Measurements from ENCODE around the gene CRISPLD2. TPM values are rescaled to one million over a fixed set of nuclear protein-coding genes. Genes with fewer than 3 reads are reported as not detected.
A peak's percentile ranks its signal among the peaks of the same experiment; 100 is the strongest.

The CRISPLD2 gene
- total and polyA plus RNA-seq, 2 donors (not counting 1 experiment from before 2014, with no cell fraction given): 37.0 to 96.2 TPM

- Histone ChIP-seq H3K27me3 (ENCODE audit: control insufficient read depth, insufficient read depth, low read length) (no peaks in the 10 kb centered on the region), H3K9me3 (ENCODE audit: control insufficient read depth, insufficient read depth, low read depth, low read length) (no peaks in the 10 kb centered on the region), H3K36me3 (ENCODE audit: control insufficient read depth, insufficient read depth, low read length) (peaks cover 4% of the 10 kb centered on the region), H2AFZ (ENCODE audit: low read length) (no peak overlapping the region), H3K79me2 (ENCODE audit: control insufficient read depth, insufficient read depth, low read length) (no peaks in the 10 kb centered on the region), H3K4me2 (ENCODE audit: extremely low read depth, insufficient read depth, low read length) (no peak overlapping the region), H3K9ac (ENCODE audit: insufficient read depth, low read length) (no peak overlapping the region), H3K27ac (ENCODE audit: insufficient read depth, low read length) (no peak overlapping the region), H3K4me3 (replicated peaks in 1 of 4; ENCODE audit: control extremely low read depth in 1 of 4, insufficient read depth in 1 of 4, low read depth in 3 of 4, low read length in 4 of 4) (no peak overlapping the region), H4K20me1 (ENCODE audit: control insufficient read depth, extremely low read depth, insufficient read depth, low read length) (no peaks in the 10 kb centered on the region), H3K4me1 (ENCODE audit: control insufficient read depth, extremely low read depth, insufficient read depth, low read length) (peaks cover 38% of the 10 kb centered on the region)
- no peak for TF ChIP-seq CTCF (conservative IDR thresholded peaks at IDR 0.05 in 1 of 2, IDR thresholded peaks at IDR 0.05 in 1 of 2; ENCODE audit: low read depth in 1 of 2, low read length in 2 of 2)
- TF ChIP-seq EZH2 (IDR thresholded peaks at IDR 0.05; ENCODE audit: low read length, missing control alignments): no peak
- peak; percentile 39 to 62 for DNase-seq (ENCODE audit: low read depth in 2 of 2)
Measured at GRCh38 chr16:84834403-84834772, 14.6 kb downstream of the CRISPLD2 start.

- no peak overlapping the region for H3K4me2 ChIP-seq (ENCODE audit: extremely low read depth, insufficient read depth, low read length)
- H3K36me3 ChIP-seq (ENCODE audit: control insufficient read depth, insufficient read depth, low read length): peaks cover 4% of the 10 kb centered on the region
- no peaks in the 10 kb centered on the region for H4K20me1 ChIP-seq (ENCODE audit: control insufficient read depth, extremely low read depth, insufficient read depth, low read length)
- H3K27ac ChIP-seq (ENCODE audit: insufficient read depth, low read length): peak overlapping the region; percentile 86
- no peaks in the 10 kb centered on the region for H3K27me3 ChIP-seq (ENCODE audit: control insufficient read depth, insufficient read depth, low read length)
- H3K4me3 ChIP-seq (replicated peaks in 1 of 4; ENCODE audit: control extremely low read depth in 1 of 4, insufficient read depth in 1 of 4, low read depth in 3 of 4, low read length in 4 of 4): no peak overlapping the region
- H3K4me1 ChIP-seq (ENCODE audit: control insufficient read depth, extremely low read depth, insufficient read depth, low read length): peaks cover 43% of the 10 kb centered on the region
- peak overlapping the region; percentile 61 for H3K9ac ChIP-seq (ENCODE audit: insufficient read depth, low read length)
- TF ChIP-seq EZH2 (IDR thresholded peaks at IDR 0.05; ENCODE audit: low read length, missing control alignments): no peak
- TF ChIP-seq CTCF (conservative IDR thresholded peaks at IDR 0.05 in 1 of 2, IDR thresholded peaks at IDR 0.05 in 1 of 2; ENCODE audit: low read depth in 1 of 2, low read length in 2 of 2): no peak
- H3K79me2 ChIP-seq (ENCODE audit: control insufficient read depth, insufficient read depth, low read length): no peaks in the 10 kb centered on the region
- H3K9me3 ChIP-seq (ENCODE audit: control insufficient read depth, insufficient read depth, low read depth, low read length): no peaks in the 10 kb centered on the region
- H2AFZ ChIP-seq (ENCODE audit: low read length): no peak overlapping the region
- peak; percentile 100 for DNase-seq (ENCODE audit: low read depth in 2 of 2)
Measured at GRCh38 chr16:84836234-84836647, 16.5 kb downstream of the CRISPLD2 start.

- H3K36me3 ChIP-seq (ENCODE audit: control insufficient read depth, insufficient read depth, low read length): peaks cover 4% of the 10 kb centered on the region
- H3K4me1 ChIP-seq (ENCODE audit: control insufficient read depth, extremely low read depth, insufficient read depth, low read length): peaks cover 41% of the 10 kb centered on the region
- no peaks in the 10 kb centered on the region for H3K79me2 ChIP-seq (ENCODE audit: control insufficient read depth, insufficient read depth, low read length)
- no peak overlapping the region for H2AFZ ChIP-seq (ENCODE audit: low read length)
- no peaks in the 10 kb centered on the region for H4K20me1 ChIP-seq (ENCODE audit: control insufficient read depth, extremely low read depth, insufficient read depth, low read length)
- no peaks in the 10 kb centered on the region for H3K9me3 ChIP-seq (ENCODE audit: control insufficient read depth, insufficient read depth, low read depth, low read length)
- H3K9ac ChIP-seq (ENCODE audit: insufficient read depth, low read length): peak overlapping the region; percentile 61
- H3K4me2 ChIP-seq (ENCODE audit: extremely low read depth, insufficient read depth, low read length): no peak overlapping the region
- no peaks in the 10 kb centered on the region for H3K27me3 ChIP-seq (ENCODE audit: control insufficient read depth, insufficient read depth, low read length)
- TF ChIP-seq CTCF (conservative IDR thresholded peaks at IDR 0.05 in 1 of 2, IDR thresholded peaks at IDR 0.05 in 1 of 2; ENCODE audit: low read depth in 1 of 2, low read length in 2 of 2): no peak
- no peak for TF ChIP-seq EZH2 (IDR thresholded peaks at IDR 0.05; ENCODE audit: low read length, missing control alignments)
- no peak overlapping the region for H3K4me3 ChIP-seq (replicated peaks in 1 of 4; ENCODE audit: control extremely low read depth in 1 of 4, insufficient read depth in 1 of 4, low read depth in 3 of 4, low read length in 4 of 4)
- DNase-seq (ENCODE audit: low read depth in 2 of 2): no peak
- peak overlapping the region; percentile 86 for H3K27ac ChIP-seq (ENCODE audit: insufficient read depth, low read length)
Measured at GRCh38 chr16:84836967-84837366, 17.2 kb downstream of the CRISPLD2 start.
